HG02840 (cell line): Measurements from ENCODE around the gene UBXN2A.

Source experiments
- ATAC-seq: cut with Tn5 transposase; IDR thresholded peaks from one replicate; pipeline ENCODE4 v1.9.1; 2021; ENCODE audit warnings: mild to moderate bottlenecking, moderate library complexity, moderate number of reproducible peaks; ENCODE audit not compliant: unreplicated experiment, low FRiP score

Gene UBXN2A, protein sequence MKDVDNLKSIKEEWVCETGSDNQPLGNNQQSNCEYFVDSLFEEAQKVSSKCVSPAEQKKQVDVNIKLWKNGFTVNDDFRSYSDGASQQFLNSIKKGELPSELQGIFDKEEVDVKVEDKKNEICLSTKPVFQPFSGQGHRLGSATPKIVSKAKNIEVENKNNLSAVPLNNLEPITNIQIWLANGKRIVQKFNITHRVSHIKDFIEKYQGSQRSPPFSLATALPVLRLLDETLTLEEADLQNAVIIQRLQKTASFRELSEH

DNA sequence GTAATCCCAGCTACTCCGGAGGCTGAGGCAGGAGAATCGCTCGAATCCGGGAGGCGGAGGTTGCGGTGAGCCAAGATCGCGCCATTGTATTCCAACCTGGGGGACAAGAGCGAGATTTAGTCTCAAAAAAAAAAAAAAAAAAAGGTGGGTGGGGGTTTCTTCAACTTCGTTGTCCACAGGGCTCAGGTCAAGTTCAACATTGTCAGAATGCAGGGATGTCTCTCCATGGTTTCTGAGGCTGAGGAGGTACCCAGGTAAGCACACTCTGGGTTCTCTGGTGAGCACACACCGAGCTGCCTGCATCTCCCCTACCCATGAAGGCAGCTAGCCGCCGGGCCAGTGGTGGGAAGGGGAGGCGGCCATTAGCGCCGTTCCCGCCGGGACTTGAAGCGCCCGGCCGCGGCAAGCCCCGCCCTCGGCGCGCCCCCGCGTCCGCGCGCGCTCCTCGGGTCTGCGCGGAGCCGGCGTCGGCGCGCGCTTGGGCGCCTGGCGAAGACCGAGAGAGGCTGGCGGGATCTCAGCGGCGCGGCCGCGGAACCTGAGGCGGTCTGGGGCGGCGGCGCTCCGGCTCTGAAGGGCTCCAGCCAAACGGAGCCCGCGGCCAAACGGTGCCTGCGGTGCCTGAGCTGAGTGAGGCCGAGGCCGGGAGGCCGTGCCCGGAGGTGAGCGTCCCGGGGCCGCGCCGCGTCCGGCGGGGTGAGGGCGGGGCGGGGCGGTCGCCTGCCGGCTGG is at the start of gene UBXN2A:
Gene UBXN2A, plus strand, starts transcription at position 477 of the 731 bp plus-strand sequence. CDS start 17,852 bp downstream, outside the sequence.
- peak; percentile 80 for ATAC-seq

DNA sequence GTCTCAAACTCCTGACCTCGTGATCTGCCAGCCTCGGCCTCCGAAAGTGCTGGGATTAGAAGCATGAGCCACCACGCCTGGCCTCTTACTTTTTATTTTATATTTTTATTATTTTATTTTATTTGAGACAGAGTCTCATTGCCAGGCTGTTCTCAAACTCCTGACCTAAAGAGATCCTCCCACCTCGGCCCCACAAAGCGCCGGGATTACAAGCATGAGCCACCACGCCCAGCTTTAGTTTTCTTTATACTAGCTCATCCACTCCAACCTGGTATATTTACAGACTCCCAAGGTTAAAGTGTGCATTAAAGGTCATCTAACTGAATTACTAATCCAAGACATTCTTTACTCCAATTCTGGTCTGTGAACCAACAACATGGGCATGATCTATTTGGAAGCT is 40.1 kb upstream of the UBXN2A start:
- ATAC-seq = no peak

DNA sequence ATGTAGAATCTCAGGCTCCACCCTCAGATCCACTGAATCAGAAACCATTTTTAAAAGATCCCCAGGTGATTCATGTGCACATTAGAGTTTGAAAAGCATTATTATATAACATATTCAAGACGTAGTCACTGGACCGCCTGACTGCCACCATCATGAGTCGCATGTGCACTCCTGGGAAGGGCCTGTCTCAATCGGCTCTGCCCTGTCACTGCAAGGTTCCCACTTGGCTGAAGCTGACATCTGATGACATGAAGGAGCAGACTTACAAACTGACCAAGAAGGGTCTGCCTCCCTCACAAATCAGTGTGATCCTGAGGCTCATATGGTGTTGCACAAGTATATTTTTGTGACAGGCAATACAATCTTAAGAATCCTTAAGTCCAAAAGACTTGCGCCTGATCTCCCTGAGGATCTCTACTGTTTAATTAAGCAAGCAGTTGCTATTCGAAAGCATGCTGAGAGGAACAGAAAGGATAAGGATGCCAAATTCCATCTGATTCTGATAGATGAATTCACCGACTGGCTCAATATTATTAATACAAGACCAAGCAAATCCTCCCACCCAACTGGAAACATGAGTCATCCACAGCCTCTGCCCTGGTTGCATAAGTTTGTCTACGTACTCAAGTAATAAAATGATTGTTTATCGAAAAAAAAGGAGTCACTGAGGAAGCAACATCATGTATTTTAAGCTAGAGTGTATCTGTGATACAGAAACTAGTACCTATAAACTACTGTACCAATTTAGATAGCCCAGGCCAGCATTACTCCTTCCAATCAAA is 39.5 kb upstream of the UBXN2A start:
- no peak for ATAC-seq

DNA sequence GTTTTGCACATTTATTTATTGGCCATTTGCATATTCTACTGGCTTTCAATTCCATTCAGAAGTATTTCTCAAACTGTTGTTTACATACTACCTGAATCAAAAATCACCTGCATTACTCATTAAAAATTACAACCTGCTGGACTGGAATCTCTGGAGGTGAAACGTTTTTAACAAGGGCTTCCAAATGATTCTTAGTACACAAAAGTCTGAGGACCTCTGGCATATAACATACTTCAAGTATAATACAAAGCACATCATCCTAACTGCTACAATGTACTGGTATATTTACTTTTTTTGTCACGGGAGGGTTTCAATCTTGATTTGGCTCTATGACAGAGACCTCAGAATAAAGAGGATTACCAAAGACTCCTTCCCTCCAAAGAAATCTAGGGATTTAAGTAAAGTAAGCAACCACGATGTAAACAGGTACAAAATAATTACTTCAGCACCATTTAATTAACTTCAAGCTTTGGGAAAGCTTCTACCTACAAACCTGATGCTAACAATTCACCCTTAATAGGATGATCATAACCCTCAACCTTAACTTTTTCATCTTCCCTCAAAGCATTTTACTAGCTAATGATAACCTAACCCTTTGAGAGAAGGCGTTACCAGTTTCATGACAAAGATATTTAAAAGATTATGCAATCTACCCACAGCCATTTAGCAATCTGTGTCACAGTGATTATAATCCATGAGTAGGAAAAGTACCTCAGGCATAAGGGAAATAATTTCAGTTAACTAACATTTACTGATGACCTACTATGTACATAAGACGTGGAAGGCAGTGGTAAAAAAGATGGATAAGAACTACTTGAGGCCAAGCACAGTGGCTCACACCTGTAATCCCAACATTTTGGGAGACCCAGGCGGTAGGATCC is 38.1 kb upstream of the UBXN2A start:
- no peak for ATAC-seq

DNA sequence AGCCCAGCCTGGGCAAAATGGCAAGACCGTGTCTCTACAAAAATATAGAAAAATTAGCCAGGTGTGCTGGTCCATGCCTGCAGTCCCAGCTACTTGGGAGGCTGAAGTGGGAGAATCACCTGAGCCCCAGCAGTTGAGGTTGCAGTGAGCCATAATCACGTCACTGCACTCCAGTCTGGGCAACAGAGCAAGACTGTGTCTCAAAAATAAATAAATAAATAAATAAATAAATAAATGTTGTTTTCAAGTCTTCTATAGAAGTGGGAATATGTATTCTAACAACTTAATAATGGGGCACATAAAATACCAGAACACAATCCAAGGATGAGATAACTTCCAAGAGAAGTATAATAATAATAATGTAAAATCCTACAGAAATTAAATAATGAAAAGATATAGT is 37.2 kb upstream of the UBXN2A start:
- ATAC-seq = no peak

DNA sequence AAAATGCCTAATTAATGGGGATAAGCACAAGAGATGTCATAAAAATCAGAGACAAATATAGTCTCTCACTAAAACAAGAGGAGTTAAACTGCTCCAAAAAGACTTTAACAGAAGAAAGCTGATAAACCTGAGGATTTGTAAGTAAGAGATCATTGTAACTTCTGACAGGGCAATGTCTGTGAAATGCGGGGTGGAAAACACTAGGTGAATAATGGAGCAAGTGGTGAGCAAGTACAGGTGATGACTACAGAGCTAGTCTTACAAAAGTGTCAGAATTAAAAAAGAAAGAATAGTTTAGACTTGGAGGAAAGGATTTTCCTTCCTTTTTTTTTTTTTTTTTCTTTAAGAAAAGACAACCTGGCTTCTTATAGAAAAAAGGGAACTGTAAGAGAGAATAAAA is 36.0 kb upstream of the UBXN2A start:
- ATAC-seq = no peak

DNA sequence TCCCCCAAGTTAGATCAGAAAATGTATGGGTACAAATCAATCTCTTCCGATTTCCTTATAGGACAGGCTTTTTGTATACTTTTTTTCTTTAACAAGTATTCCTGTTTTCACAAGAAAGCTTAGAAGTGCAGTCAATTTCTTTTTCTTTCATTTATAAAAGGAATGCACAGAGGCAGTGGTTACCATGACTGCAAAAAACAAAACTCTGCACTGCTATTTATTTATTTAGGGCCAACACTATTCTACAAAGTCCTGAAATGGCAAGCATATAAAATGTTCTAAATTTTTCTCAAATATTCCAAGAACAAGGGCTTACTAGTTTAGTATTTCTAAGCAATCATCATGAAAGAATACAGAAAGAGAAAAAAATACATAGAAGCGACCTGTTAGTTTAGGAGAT is 35.6 kb upstream of the UBXN2A start:
- ATAC-seq = no peak

DNA sequence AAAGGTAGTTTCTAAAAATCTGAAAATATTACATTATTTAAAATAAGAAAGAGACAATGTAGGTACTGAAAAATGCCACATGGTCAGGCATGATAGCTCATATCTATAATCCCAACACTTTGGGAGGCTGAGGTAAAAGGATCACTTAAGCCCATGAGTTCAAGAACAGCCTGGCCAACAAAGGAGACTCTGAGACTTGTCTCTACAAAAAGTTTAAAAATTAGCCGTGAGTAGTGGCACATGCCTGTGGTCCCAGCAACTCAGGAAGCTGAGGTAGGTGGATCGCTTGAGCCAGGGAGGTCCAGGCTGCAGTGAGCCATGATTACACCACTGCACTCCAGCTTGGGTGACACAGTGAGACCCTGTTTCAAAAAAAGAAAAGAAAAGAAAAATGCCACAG is 35.1 kb upstream of the UBXN2A start:
- no peak for ATAC-seq

DNA sequence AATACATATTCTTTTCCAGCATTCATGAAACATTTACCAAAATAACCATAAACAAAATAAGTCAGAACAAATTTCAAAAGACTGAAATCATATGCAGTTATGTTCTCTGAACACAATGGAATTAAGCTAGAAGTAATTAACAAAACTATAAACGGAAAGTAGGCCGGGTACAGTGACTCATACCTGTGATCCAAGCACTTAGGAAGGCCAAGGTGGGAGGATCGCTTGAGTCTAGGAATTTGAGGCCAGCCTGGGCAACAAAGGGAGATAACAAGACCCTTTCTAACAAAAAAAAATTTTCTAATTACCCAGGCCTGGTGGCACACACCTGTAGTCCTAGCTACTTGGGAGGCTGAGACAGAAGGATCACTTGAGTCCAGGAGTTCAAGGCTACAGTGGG is 28.2 kb upstream of the UBXN2A start:
- no peak for ATAC-seq

DNA sequence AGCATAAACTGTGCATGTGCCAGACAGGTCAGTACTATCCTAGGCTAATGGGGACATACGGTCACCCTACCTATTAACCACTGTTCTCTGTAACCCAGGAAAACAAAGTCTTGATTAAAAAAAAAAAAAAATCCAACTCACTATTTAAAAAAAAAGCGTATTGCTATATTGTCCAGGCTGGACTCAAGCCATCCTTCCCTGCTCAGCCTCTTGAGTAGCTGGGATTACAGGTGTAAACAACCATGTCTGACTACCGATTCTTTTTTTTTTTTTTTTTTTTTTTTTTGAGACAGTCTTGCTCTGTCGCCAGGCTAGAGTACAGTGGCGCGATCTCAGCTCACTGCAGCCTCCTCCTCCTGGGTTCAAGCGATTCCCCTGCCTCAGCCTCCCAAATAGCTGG is 24.9 kb upstream of the UBXN2A start:
- ATAC-seq = no peak

DNA sequence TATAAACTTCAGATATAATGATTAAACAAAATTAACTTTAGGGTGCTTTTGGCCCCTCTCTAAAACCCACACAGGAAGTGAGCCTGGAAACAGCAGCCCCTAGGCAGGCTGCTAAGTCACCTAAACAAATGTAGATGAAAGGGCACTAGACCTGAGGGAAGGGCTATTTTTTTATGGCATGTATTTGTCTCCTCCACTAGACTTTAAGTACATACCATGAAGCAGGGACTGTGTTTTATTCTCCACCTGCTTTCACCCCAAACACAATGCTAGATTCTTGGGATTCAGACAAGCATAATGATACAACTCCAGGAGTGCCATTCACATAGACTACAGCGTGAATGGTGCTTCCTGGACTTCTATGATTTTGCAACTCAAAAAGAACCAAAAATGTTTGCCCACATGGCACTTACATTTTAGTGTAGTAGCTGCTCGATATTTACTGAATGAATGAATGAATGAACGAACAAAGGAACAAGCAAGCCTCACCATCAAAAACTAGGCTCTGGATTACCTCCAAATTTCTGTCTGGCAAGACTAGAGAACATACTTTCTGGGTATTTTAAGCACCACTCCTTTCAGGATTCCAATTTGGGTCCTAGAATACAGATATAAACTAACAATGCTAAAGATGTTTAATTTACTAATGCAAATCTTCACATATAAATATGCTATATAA is 23.4 kb upstream of the UBXN2A start:
- ATAC-seq = no peak

DNA sequence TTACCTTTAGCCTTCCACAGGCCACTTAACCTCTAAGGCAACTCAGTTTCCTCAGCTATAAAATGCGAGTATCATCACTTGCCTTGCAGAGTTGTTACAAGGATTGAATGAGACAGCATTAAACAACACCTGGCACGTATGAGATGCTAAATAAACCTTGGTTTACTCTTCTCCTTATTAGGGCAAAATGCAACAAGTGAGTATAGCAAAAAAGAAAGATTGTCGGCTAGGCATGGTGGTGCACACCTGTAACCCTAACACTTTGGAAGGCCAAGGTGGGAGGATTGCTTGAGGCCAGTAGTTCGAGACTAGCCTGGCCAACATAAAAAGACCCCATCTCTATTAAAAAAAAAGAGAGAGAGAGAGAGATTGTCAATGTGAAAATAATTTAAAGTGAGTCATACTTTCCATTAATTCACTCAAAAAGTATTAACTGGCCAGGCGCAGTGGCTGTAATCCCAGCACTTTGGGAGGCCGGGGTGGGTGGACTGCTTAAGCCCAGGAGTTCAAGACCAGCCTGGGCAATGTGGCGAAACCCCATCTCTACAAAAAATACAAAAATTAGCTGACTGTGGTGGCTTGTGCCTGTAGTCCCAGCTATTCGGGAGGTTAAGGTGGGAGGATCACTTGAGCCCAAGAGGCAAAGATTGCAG is 21.3 kb upstream of the UBXN2A start:
- ATAC-seq = no peak

DNA sequence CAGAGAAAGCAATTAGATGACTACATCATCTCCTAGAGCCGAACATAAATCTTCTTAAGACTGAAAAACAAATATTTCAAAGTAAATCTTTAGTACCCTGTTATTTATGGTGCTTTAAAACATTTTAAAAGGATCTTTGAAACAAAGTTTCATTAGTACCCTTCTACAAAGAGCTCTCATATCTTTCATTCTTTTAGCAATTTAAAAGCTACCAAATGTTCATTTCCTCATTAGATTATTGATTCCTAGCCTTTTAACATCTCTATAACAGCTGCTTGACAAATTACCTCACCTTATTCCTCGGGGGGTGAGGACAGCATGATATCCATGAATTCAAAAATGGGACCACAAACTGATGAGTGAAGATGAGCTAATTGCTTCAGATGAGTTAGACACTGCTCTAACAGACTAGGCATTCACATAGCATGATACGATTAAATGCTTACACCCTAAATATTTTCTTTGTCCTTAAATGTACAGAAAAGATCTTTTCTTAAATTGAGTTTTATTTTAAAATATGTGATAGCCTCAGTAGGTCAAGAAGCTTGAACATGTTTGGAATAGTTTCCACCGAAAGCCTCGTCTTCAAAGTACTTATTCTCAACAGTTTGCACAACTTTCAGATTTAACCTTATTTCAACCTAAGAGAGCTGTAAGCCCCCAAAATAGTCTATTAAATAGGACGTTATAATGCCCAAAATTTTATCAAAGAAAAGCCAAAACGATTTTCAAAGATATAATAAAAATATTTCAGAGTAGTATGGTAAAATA is 15.5 kb upstream of the UBXN2A start:
- ATAC-seq = no peak

DNA sequence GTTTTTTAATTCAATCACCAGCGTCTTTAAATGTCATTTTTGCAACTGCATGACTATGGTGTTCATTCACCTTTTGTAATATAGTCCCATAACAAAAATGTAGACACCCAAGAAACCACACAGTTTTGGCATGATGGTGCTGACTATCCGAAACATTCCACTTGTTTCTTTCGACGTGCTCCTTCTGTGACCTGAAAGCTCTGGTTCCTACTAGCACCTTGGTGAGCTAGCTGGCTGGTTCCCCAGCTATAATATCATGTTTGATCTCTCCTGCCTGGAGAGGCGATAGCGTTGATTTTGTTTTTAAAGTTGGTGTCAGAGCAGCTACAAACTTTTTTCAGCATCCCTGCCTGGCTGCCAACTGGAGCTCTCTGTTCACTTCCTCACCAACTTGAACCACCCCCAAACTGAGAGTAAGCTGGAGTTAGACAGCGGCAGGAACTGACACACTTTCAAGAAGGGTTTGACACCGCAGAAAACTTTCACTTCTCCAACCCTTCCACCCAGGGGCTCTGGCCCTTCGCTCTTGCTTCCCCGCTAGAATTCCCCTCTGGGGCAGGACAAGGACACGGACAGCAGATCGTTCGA is 14.5 kb upstream of the UBXN2A start:
- ATAC-seq = peak; percentile 42

DNA sequence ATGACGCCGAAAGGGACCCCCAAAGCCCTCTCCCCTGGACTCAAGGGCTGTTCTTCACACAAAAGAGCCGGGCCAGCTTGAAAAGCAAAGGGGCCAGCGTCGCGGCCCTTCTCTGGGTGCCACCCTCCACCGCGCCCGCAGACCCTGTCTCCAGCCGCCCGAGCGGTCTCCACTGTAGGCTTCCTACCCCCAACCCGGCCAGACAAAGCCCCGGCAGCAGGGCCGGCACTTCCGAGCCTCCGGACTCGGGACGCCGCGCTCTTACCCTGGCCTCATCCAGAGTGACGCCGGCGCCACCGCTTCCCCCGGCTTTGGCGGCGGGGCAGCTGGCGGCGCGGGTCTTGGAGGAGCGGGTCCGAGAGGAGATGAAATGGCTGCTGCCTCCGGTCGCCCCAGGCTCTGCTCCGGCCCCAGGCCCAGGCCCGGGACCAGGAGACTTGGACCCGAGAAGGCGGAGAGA is 13.9 kb upstream of the UBXN2A start:
- peak; percentile 28 for ATAC-seq

DNA sequence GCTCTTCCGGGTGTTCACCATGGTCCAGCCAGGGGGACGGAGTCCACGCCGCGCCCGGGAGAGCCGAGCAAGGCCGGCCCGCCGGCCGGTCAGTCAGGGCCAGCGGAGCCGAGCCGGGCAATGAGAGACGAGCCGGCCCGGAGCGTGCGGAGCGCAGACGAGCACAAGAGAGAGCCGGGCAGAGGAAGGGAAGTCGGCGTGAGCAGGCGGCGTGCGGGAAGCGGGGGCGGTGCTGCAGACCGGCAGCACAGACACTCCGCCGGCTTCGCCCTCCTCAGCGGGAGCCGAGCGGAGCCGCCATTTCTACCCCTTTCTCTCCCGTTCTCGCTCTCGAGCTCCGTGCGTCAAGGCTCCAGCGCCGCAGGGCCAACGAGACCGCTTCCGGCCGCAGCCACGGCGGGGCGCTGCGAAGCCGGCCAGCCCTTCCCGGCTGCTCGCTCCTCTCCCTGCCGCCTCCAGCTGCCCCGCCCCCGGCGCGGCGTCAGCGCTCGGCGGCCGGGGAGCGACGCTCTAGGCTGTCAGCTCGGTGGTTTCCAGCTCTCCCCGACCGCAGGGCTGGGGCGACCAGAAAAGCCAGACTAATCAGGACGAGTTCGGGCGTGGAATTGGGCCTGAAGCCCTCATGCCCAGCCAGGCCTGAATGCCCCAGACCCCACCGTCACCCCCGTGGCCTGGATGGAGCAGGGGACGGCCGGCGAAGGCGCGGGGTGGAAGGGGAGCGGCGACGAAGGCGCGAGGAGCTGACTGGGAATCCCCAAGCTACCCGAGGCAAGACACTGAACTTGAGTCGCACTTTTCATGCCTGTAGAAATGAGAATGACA is 13.3 kb upstream of the UBXN2A start, which contains the start of gene ATAD2B:
Gene ATAD2B, minus strand, starts transcription at position 374 of the 822 bp plus-strand sequence. Its CDS starts 353 bp downstream, at position 21.
- ATAC-seq = peak; percentile 78

DNA sequence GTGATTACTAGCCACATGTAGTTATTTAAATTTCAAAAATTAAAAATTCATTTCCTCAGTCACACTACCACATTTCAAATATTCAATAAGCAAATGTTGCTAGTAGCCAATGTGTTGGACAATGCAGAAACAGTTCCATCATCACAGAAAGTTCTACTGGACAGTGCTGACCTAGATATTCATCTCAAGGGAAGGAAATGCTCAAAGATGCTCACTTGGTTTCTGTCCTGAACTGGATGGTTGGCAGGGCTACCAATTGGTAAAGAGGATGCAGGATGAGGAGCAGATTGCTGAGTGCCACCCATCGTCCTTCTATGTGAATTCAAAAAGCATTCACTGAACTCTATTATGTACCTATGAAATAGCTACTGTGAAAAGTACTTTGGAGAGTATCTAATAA is 6.0 kb upstream of the UBXN2A start:
- ATAC-seq = no peak
